Measurements from ENCODE around the gene IGLON5. TPM values are rescaled to one million over a fixed set of nuclear protein-coding genes. Genes with fewer than 3 reads are reported as not detected.
A peak's percentile ranks its signal among the peaks of the same experiment; 100 is the strongest.

Gene IGLON5
- polyA plus RNA-seq, 1 donor from 2014 or later: not detected

DNA sequence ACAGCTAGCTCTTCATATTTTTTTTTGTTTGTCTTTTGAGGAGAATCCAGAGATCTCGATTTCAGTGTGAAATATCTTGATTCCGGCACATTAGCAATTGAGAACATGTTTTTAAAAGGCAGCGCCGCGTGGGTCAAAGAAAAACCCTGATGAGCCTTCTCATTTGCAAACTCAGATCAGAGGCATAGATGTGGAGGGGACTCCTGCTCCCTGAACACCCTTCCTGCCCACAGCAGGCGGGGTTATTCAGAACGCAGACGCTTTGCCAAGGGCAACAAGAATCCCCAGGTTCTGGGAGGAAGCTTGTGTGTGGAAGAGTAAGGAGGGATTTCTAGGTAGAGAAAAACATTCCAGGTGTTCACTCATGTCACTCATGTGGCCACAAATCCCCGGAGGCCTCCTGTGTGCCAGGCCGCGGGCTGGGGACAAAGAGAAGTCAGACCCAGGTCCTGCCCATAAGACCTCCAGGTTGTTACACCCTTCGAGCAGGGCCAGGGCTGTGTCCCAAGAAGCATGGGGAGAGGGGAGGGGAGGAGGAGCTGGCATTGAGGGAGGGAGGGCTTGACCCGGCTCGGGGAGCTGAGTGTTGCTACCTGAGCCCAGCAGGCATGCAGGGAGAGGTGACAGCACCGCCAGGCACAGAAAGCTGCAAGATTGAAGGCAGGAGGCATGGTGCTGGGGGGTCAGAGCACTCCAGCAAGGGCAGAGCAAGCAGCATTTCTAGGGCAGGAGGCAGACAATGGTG, 15.9 kb upstream of the IGLON5 start:
- Mint-ChIP-seq H3K4me1 (no peaks in the 10 kb centered on the region), H3K4me3 (peak overlapping the region in 1 of 4 donors; percentile 41), H3K36me3 (no peaks in the 10 kb centered on the region), H3K9me3 (no peaks in the 10 kb centered on the region), H3K27ac (no peak overlapping the region), H3K27me3 (peaks cover 11% of the 10 kb centered on the region)

DNA sequence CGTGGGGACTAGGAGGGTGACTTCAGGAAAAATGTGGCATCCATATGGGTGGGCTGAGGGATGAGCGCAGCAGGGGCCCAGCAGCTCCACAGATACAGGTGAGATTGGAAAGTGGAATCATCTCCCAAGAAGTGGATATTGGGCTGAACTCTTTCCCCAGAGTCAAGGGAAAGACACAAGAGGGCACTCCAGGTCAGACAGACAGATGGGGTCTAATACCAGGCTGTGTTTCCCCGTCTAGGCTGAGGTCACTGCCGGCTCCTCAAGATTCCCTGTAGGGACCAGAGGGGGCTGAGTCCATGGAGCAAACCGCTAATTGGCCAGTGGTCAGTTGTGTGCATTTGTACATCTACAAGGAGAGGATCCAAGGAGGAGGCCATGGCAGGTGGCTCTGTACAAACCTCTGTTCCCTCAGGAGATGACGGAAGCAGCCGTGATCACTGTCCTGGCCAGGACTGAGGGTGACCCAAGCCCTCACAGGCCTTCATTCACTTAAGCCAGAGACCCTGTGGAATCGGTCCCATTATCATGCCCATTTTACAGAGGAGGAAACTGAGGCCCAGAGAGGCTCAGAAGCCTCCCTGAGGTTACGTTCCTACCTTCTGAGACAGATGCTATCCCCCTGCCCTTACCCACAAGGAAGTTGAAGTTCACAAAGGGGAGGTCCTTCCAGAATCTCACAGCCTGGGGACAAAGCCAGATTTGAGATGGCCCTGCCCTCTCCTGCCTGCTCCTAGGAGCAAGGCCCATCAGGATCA, 14.9 kb upstream of the IGLON5 start:
- no peak overlapping the region for H3K4me3 Mint-ChIP-seq
- peaks cover 13% of the 10 kb centered on the region for H3K27me3 Mint-ChIP-seq
- H3K27ac Mint-ChIP-seq: no peak overlapping the region
- H3K36me3 Mint-ChIP-seq: no peaks in the 10 kb centered on the region
- peaks cover 0 to 2% (median 1%) of the 10 kb centered on the region in 3 donors for H3K9me3 Mint-ChIP-seq
- no peaks in the 10 kb centered on the region for H3K4me1 Mint-ChIP-seq

DNA sequence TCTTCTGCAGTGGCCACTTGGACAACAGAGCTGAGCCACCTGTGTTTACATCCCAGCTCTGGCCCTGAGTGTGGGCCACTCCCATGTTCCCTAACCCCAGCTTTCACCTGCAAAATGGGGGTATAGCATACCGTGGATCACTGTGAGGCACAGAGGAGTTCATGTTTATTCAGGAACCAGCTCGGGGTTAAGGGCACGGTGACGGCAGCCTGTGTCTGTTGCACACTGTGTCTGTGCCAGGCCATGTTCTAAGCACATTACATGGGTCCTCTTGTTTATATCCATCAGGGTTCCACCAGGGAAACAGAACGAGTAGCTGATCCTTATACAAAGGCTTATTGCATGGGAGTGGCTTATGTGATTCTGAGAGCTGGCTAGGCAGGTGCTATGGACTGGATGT, 14.0 kb upstream of the IGLON5 start:
- no peaks in the 10 kb centered on the region for H3K36me3 Mint-ChIP-seq
- H3K4me3 Mint-ChIP-seq: no peak overlapping the region
- peaks cover 13% of the 10 kb centered on the region for H3K27me3 Mint-ChIP-seq
- H3K27ac Mint-ChIP-seq: no peak overlapping the region
- H3K9me3 Mint-ChIP-seq: peaks cover 0 to 8% (median 2%) of the 10 kb centered on the region in 3 donors
- no peaks in the 10 kb centered on the region for H3K4me1 Mint-ChIP-seq

DNA sequence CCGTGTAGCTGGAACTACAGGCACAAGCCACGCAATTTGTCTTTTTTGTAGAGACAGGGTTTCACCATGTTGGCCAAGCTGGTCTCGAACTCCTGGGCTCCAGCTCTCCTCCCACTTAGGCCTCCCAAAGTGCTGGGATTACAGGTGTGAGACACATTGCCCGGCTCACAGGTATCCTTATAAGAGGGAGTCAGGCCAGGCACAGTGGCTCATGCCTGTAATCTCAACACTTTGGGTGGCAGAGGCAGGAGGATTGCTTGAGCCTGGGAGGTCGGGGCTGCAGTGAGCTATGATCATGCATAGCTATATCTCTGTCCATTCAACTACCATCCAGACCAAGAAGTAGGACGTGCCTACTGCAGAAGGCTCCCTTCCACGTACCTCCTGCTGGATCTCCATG, 10.2 kb upstream of the IGLON5 start:
- H3K27me3 Mint-ChIP-seq: peaks cover 7% of the 10 kb centered on the region

DNA sequence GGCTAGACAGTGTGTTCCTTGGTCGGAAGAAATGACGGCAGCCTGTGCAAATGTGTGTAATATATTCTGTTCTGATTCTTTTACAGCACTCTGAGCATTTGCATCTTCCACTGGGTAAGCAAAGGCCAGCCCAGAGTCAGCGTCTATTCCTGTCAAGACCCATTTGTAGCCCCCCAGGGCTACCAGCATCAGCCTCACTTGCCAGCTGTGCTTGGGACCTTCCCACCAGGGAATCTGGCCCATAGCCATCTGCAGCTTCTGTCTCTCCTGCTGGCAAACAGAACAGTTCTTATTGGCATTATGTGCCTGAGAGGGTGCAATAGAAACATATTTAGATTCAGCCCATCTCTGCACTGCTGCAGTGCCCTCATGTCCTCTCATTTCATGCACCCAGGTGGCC, 6.0 kb upstream of the IGLON5 start:
- peaks cover 24% of the 10 kb centered on the region for H3K27me3 Mint-ChIP-seq
- H3K4me1 Mint-ChIP-seq: no peaks in the 10 kb centered on the region
- H3K36me3 Mint-ChIP-seq: peaks cover 4% of the 10 kb centered on the region
- peak overlapping the region in 1 of 4 donors; percentile 6 for H3K4me3 Mint-ChIP-seq
- H3K27ac Mint-ChIP-seq: no peak overlapping the region
- peaks cover 7 to 54% (median 28%) of the 10 kb centered on the region in 3 donors for H3K9me3 Mint-ChIP-seq

More for the DNA sequence above, 10.2 kb upstream of the IGLON5 start:
- Mint-ChIP-seq H3K4me3 (peak overlapping the region in 1 of 4 donors; percentile 67), H3K9me3 (peaks cover 2 to 31% (median 23%) of the 10 kb centered on the region in 3 donors), H3K27ac (no peak overlapping the region), H3K4me1 (no peaks in the 10 kb centered on the region), H3K36me3 (peaks cover 2% of the 10 kb centered on the region)

DNA sequence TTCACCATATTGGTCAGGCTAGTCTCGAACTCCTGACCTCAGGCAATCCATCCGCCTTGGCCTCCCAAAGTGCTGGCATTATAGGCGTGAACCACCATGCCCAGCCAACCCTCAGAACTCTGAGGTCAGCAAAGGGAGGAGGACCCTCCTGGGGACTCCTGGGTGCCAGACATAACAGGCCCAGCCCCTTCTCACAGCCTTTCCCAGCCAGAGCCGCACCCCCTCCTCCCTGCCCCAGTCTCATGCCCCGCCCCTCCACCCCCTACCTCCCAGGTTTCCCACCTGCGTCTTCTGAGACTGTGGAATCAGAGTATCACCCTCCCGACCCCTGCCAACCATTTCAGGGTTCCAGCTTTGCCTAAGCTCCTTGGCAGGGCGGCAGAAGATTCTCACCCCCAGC, 5.2 kb downstream of the IGLON5 start:
- Mint-ChIP-seq H3K36me3 (peaks cover 5% of the 10 kb centered on the region), H3K27ac (no peak overlapping the region), H3K27me3 (peaks cover 9% of the 10 kb centered on the region), H3K4me1 (peaks cover 0 to 8% (median 0%) of the 10 kb centered on the region in 3 donors), H3K9me3 (peaks cover 4 to 7% (median 5%) of the 10 kb centered on the region in 3 donors), H3K4me3 (no peak overlapping the region)

DNA sequence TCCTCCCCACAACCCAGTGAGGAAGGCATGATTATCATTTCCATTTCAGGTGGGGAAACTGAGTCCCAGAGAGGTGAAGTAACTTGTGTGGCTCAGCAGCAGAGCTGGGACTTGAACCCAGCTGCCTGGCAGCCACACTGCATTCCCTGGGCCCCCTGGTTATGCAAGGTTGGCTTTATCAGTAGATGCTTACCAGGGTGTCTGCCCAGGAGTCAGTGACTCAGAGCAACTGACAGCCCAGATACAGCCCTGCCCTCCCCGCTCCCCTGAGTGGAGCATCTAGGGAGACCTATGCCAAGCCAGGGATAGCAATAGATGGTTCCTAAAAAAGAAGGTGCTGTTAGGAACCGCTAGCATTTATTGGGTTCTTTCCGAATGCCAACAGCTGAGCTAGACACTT, 5.9 kb downstream of the IGLON5 start:
- peaks cover 5% of the 10 kb centered on the region for H3K36me3 Mint-ChIP-seq
- H3K9me3 Mint-ChIP-seq: peaks cover 4 to 7% (median 5%) of the 10 kb centered on the region in 3 donors
- no peak overlapping the region for H3K4me3 Mint-ChIP-seq
- peaks cover 8% of the 10 kb centered on the region for H3K27me3 Mint-ChIP-seq
- no peak overlapping the region for H3K27ac Mint-ChIP-seq
- H3K4me1 Mint-ChIP-seq: peaks cover 0 to 8% (median 0%) of the 10 kb centered on the region in 3 donors

DNA sequence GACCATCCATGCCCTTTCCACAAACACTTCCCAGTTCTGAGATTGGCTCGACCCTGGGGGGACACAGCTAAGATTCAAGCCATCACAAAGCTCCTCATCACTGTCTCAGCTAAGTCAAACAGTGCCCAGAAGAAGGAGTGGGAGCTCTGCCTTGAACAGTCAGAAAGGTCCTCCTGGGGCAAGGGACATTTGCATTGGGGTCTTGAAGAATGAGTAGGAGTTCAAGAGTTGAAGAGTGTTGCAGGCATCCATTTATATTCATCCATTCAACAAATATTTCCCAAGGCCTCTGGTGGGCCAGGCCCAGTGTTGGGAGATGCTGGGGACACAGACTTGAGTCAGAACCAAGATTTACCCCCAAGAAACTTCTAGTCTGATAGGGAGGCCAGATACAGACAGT, 6.5 kb downstream of the IGLON5 start:
- H3K4me1 Mint-ChIP-seq: peaks cover 0 to 8% (median 0%) of the 10 kb centered on the region in 3 donors
- peaks cover 4 to 7% (median 5%) of the 10 kb centered on the region in 3 donors for H3K9me3 Mint-ChIP-seq
- H3K27ac Mint-ChIP-seq: peak overlapping the region in 1 of 3 donors; percentile 10
- H3K27me3 Mint-ChIP-seq: peaks cover 8% of the 10 kb centered on the region
- H3K4me3 Mint-ChIP-seq: no peak overlapping the region
- H3K36me3 Mint-ChIP-seq: peaks cover 5% of the 10 kb centered on the region

DNA sequence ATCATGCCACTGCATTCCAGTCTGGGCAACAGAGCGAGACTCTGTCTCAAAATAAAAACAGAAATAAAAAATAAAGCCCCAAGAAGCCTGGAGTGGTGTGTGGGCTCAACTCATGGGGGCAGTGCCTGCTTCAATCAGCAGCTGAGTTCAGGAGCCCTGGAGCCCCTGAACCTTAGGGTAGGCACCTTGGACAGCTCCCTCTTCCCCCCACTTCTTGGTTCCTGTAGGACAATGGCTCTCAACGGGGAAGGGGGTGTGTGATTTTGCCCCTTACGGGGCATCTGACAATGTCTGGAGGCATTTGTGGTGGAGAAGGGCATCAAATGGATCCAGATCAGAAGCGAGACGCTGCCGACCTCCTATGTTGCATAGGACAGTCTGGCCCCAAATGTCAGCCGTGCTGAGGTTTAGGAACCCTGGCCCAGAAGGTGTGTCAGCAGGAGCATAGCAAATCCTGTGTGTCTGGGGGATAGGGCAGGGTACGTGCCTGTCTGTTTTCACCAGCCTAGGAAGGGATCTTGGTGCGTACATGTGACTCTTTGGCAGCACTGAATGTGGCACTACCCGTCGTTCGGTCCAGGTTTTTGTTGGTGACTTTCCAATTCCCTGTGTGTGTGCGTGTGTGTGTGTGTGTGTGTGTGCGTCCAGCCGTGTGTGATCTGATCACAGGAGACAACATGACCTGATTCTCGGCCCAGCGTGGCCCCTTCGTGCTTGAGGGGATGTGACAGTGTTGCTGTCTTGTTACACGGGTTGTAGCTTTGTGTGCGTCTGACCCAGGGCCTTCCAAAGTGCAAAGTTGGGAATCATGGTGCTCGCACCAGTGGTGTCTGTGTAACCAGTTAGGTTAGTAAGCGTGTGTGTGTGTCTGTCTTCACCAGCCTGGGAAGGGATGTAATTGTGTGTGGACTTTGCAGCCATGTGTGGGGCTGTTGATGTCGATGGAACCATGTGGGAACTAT, 7.5 kb downstream of the IGLON5 start:
- peaks cover 5% of the 10 kb centered on the region for H3K36me3 Mint-ChIP-seq

DNA sequence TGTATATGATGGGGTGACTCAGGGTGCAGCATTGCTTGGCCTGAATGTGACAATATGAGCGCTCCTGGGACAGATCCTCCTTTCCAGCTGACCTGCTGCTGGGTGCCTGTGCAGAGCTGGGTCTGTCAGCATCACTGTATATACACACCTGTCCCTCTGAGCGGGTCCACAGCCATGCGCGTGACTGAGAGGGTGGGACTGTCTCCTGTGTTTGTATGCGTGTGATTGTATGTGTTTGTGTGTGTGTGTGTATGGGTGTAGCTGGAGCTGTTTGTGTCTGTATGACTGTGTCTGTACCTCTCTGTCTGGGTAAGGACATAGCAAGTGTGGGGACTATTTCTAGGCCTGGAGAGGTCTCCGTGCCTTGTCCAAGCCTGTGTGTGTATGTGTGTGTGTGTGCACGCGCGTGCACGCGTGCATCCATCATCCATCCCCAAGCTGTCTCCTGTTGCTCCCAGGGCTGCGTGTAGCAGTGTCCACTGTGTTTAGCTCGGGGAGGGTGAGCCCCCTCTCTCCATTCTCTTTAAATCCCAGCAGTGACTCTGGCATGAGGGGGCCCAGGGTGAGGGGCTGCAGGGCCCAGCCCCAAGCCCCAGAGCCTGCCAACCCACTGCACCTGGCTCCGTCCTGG, 8.3 kb downstream of the IGLON5 start:
- Mint-ChIP-seq H3K36me3 (peaks cover 3% of the 10 kb centered on the region), H3K27me3 (peaks cover 13% of the 10 kb centered on the region), H3K9me3 (peaks cover 3 to 5% (median 3%) of the 10 kb centered on the region in 3 donors), H3K27ac (no peak overlapping the region), H3K4me1 (peaks cover 0 to 2% (median 0%) of the 10 kb centered on the region in 3 donors), H3K4me3 (peak overlapping the region in 1 of 4 donors; percentile 25)

More for the DNA sequence above, 7.5 kb downstream of the IGLON5 start:
- Mint-ChIP-seq H3K27ac (no peak overlapping the region), H3K4me1 (peaks cover 0 to 3% (median 0%) of the 10 kb centered on the region in 3 donors), H3K27me3 (peaks cover 10% of the 10 kb centered on the region), H3K4me3 (no peak overlapping the region), H3K9me3 (peaks cover 4 to 7% (median 5%) of the 10 kb centered on the region in 3 donors)

DNA sequence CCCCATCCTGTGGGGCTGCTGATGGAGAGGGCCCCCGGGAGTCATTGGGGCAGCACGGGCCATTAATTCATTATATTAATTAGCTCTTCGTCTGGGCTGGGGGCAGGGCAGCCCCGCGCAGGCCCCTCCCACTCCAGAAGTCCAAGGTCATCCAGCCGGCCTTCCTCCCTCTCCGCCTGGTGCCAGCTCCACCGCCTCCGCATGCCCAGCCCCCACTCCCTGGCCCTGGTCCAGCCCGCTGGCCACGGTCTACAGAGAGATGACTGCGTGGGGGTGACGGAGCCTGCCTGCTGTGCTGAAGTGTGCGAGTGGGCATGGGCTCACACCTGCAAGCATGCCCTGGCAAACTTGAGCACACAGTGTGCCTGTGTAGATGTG, 8.8 kb downstream of the IGLON5 start:
- Mint-ChIP-seq H3K4me3 (no peak overlapping the region), H3K4me1 (peaks cover 0 to 2% (median 0%) of the 10 kb centered on the region in 3 donors), H3K9me3 (peaks cover 0 to 4% (median 2%) of the 10 kb centered on the region in 3 donors), H3K27me3 (peaks cover 11% of the 10 kb centered on the region), H3K36me3 (peaks cover 1% of the 10 kb centered on the region), H3K27ac (no peak overlapping the region)

DNA sequence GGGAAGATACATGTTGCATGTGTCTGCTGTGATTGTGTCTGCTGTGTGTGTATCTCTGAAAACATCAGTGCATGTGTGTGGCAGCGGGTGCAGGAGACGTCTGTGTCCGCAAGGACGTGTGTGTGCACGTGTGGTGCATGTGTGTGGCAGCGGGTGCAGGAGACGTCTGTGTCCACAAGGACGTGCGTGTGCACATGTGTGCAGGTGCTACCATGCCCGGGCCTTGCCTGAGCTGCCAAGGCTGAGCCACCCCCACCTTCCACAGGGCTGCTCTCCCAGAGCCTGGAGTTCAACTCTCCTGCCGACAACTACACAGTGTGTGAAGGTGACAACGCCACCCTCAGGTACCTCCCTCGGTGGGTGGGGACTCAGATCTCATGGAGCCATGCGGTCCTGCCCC, 10.4 kb downstream of the IGLON5 start:
- Mint-ChIP-seq H3K9me3 (peaks cover 0 to 4% (median 0%) of the 10 kb centered on the region in 3 donors), H3K27me3 (peaks cover 21% of the 10 kb centered on the region), H3K4me1 (no peaks in the 10 kb centered on the region), H3K36me3 (no peaks in the 10 kb centered on the region), H3K4me3 (no peak overlapping the region), H3K27ac (no peak overlapping the region)

DNA sequence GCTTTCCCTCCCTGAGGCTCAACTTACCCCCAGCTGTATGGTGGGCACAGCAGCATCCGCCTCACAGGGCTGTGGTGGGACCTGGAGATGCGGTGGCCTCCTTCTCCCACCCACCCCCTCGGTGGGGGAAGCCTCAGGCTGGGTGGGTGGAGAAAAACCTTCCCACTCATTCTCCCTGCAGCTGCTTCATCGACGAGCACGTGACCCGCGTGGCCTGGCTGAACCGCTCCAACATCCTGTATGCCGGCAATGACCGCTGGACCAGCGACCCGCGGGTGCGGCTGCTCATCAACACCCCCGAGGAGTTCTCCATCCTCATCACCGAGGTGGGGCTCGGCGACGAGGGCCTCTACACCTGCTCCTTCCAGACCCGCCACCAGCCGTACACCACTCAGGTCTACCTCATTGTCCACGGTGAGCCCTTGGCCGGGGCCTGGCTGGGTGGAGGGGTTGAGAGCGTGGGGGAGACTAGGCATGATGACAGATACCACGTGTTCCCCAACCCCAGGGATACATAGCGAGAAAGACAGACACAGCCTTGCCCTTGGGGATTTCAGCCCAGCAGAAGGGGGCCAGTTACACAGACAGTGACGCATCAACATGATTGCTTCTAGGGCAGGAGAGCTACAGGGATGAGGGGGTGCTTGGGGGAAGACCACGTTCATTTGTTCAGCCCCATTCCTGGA, 12.2 kb downstream of the IGLON5 start:
- H3K4me1 Mint-ChIP-seq: peaks cover 1 to 5% (median 5%) of the 10 kb centered on the region in 3 donors
- peaks cover 31% of the 10 kb centered on the region for H3K27me3 Mint-ChIP-seq
- peaks cover 0 to 4% (median 0%) of the 10 kb centered on the region in 3 donors for H3K9me3 Mint-ChIP-seq
- no peaks in the 10 kb centered on the region for H3K36me3 Mint-ChIP-seq
- no peak overlapping the region for H3K27ac Mint-ChIP-seq
- no peak overlapping the region for H3K4me3 Mint-ChIP-seq

DNA sequence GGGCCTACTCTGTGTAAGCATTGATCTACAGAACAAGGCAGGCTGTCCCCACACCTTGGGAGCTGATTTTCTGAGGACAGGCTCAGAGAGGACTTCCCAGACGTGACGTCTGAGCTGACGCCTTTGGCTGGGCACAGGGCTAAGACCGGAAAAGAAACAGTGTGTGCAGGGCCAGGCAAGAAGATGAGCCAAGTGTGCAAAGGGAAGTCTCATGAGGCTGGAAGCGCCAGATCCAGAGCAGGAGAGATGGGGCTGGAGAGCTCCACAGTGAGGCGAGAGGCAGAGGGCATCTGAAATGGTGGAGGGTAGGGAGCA, 12.7 kb downstream of the IGLON5 start:
- Mint-ChIP-seq H3K27me3 (peaks cover 32% of the 10 kb centered on the region), H3K36me3 (no peaks in the 10 kb centered on the region), H3K27ac (no peak overlapping the region), H3K4me3 (peak overlapping the region in 2 of 4 donors; percentile 21 to 30), H3K4me1 (peaks cover 1 to 5% (median 5%) of the 10 kb centered on the region in 3 donors), H3K9me3 (peaks cover 0 to 4% (median 0%) of the 10 kb centered on the region in 3 donors)

Measured in IgD-negative memory B cell (primary cell).